NCI-H2081 (cell line): Measurements from ENCODE around the gene STX19.
"Not testable (repeated sequence)": the region's sequence is repeated elsewhere in the genome, so short reads cannot be mapped to it uniquely, and the experiment has no call there.

Experiments used
- DNase-seq, 2 experiments: peaks; one replicate each; lab custom pipeline; 2025; lab: John Stamatoyannopoulos, UW

STX19 gene

DNA sequence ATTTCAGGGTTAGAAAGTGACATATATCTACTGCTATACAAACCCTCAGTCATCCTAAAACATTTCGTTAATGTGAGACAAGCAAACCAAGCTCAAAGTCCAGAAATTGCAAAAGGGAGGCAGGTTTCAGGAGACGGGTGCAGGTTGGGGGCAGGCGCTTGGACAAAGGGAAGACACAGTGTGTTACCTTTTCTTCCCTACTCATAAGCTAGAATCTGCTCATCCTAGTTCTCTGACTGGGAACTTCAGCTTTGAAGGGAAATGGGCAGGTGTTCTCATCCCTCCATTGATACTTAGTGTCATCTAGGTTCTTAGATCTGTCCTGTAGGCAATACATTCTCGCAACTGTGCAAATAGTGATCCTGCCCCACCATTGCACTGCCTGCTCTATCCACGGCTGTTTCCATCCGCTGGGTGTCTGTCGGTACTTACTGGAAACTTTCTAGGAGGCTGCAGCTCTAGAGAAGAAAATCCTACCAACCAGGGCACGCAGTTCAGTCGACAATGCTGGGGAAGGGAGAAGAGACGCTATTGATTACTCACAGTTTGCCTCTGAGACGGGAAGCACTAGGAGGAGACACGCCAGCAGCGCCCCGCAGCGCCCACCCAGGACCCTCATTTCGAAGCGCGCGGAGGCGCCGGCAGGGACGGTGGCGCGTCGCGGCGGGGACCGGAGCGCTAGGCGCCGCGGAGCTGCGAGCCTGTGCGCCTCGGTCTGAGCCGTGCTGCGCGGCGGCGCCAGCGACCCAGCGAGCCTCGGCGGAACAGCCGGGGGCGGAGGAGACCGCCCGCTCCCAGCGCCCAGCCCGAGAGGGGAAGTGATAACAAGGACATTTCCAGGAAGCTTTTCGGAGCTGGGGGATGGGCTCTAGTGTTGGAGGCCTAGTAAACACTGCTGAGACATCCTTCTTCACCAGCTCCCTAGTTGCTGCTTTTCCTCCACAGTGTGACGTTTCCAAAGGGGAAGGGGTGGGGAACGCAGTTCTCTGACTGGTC is 55.0 kb downstream of the STX19 start, which contains the start of gene PROS1:
Gene PROS1, minus strand, starts transcription at position 766 of the 996 bp plus-strand sequence. Its CDS starts 147 bp downstream, at position 619.
- DNase-seq, result peak; percentile 63 to 65

DNA sequence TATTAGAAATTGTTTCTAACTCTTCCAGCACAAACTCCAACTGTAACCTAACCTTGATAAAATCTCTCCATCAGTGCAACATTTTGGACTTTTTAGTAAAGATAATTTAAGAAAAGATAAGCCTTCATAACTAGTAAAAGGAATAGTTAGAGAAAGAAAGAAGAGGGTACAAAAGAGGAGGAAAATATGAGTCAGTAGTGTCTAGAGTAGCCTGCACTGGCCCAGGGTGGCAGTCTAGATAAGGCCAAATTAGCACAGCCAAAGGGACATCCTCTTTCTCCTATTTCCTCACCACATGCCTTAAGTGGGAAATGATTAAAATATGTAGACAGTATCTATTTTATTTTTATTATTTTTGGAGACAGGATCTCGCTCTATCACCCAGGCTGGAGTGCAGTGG is 58.4 kb downstream of the STX19 start:
- no peak for DNase-seq

DNA sequence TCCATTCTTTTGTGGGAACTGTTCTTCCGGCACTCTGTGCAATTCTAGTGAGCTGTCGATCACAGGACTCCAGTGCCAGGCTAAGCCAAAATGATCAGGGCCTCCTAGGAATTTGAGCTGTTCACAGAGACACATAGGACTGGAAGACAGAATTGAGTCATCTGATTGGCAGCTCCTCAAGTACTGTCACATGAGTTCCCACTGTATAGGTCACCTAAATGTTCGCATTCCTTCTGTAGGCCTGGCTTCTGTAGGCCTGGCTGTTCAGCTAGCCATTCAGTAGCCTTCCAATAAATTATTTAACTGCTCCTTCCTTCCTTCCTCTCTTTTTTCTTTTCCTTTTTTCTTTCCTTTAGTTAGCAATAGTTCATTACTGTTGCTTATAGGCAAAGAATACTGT is 59.0 kb downstream of the STX19 start:
- no peak for DNase-seq

DNA sequence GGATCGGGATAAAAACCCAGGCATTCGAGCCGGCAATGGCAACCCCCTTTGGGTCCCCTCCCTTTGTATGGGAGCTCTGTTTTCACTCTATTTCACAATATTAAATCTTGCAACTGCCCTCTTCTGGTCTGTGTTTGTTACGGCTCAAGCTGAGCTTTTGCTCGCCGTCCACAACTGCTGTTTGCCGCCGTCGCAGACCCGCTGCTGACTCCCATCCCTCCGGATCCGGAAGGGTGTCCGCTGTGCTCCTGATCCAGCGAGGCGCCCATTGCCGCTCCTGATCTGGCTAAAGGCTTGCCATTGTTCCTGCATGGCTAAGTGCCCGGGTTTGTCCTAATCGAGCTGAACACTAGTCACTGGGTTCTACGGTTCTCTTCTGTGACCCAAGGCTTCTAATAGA is 63.3 kb downstream of the STX19 start:
- not testable (repeated sequence) for DNase-seq
